GM20000 (cell line): Measurements from ENCODE around the gene TIMP2.

ENCODE experiments used
- DNase-seq: peaks from one replicate; pipeline ENCODE4 v3.0.0; 2012; ENCODE audit warnings: low spot score
- CTCF ChIP-seq: IDR thresholded peaks from 2 replicates; pipeline ENCODE4 v1.5.1; 2012; ENCODE audit warnings: mild to moderate bottlenecking, control low read depth; ENCODE audit errors: extremely low read depth, missing control alignments

TIMP2 gene

GRCh38 chr17:78962345-78962983 is 37.3 kb upstream of the TIMP2 start:
- no peak for DNase-seq
- no peak for TF ChIP-seq CTCF

DNA sequence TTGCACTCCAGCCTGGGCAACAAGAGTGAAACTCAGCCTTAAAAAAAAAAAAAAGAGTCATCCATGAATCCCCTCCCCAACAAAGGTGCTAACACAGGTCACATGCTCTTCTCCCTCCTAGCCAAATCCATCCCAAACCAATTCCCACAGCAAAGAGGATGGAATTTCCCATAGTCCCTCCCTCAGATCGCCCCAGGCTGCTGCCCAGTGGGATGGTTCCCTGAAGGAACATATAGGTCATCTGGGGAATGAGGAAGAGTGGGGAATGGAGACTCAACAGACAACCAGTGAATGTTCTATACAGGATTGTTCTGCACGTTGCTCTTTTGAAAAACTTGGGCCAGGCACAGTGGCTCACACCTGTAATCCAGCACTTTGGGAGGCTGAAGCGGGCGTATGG is 36.4 kb upstream of the TIMP2 start:
- no peak for TF ChIP-seq CTCF
- no peak for DNase-seq

- DNase-seq, result no peak
- no peak for TF ChIP-seq CTCF
Observed at GRCh38 chr17:78960928-78961327, 35.7 kb upstream of the TIMP2 start.

- DNase-seq, result no peak
- TF ChIP-seq CTCF, result no peak
Observed at GRCh38 chr17:78959803-78960202, 34.6 kb upstream of the TIMP2 start.

DNA sequence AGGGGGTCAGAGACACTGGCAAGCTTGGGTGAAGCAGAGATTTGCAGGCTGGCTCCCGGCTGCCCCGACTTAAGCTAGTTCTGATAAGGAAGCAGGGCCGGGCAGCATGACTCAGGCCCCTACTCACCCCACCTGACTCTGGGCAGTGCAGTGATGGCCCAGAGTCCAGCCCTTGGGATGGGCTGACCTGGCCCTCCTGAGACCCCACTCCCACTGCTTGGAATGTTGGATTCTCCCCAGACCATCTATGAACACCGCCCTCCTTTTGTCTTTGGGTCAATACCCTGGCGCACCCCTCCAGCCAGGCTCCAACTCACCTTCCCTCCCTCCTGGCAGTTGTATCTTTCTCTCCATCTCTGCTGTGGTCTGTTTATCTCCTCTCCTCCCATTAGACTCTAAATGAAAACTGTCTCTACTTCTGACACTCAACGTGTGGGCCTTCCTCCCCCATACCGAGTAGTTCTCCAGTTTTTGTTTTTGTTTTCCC is 33.5 kb upstream of the TIMP2 start:
- no peak for TF ChIP-seq CTCF
- no peak for DNase-seq

GRCh38 chr17:78957128-78957527 is 31.9 kb upstream of the TIMP2 start:
- no peak for TF ChIP-seq CTCF
- no peak for DNase-seq

GRCh38 chr17:78956254-78956653 is 31.1 kb upstream of the TIMP2 start:
- no peak for TF ChIP-seq CTCF
- DNase-seq, result no peak
